Activated gamma-delta T cell (primary cell): ENCODE results near the gene G6PD.
A peak's percentile ranks its signal among the peaks of the same experiment; 100 is the strongest.
"Not testable (repeated sequence)": the region's sequence is repeated elsewhere in the genome, so short reads cannot be mapped to it uniquely, and the experiment has no call there.

Source experiments
- DNase-seq: peaks from one replicate; lab custom pipeline; 2025; lab: John Stamatoyannopoulos, UW

The G6PD gene

GRCh38 chrX:154515090-154515965 lies 31.3 kb downstream of the G6PD start:
- no peak for DNase-seq

- no peak for DNase-seq
These were observed 32.9 kb downstream of the G6PD start for GRCh38 chrX:154513716-154514115.

- DNase-seq: no peak
These were observed 33.6 kb downstream of the G6PD start for GRCh38 chrX:154512879-154513553.

- DNase-seq: no peak
These were observed 34.9 kb downstream of the G6PD start for GRCh38 chrX:154511761-154512160.

GRCh38 chrX:154509455-154509854 lies 37.2 kb downstream of the G6PD start:
- no peak for DNase-seq

- DNase-seq: no peak
These were observed 38.3 kb downstream of the G6PD start for GRCh38 chrX:154508384-154508745.

GRCh38 chrX:154507673-154508383 lies 38.8 kb downstream of the G6PD start:
- DNase-seq: no peak

GRCh38 chrX:154506483-154507332 lies 39.9 kb downstream of the G6PD start:
- DNase-seq: no peak

GRCh38 chrX:154505734-154506133 lies 40.9 kb downstream of the G6PD start:
- DNase-seq: no peak

GRCh38 chrX:154502989-154503388 lies 43.7 kb downstream of the G6PD start:
- no peak for DNase-seq

GRCh38 chrX:154502098-154502497 lies 44.5 kb downstream of the G6PD start:
- DNase-seq: no peak

GRCh38 chrX:154501423-154501822 lies 45.2 kb downstream of the G6PD start:
- not testable (repeated sequence) for DNase-seq

GRCh38 chrX:154496591-154497137 lies 50.0 kb downstream of the G6PD start:
- DNase-seq: not testable (repeated sequence)

- DNase-seq: no peak
These were observed 51.1 kb downstream of the G6PD start for GRCh38 chrX:154495472-154495922.

GRCh38 chrX:154494715-154495114 lies 51.9 kb downstream of the G6PD start:
- DNase-seq: no peak

GRCh38 chrX:154490414-154491083 lies 56.1 kb downstream of the G6PD start, which contains the start of gene SLC10A3:
Gene SLC10A3 (minus strand): TSS chrX:154490629. CDS start chrX:154488940, 1,689 bp downstream.
- DNase-seq: peak; percentile 90

- no peak for DNase-seq
These were observed 56.6 kb downstream of the G6PD start for GRCh38 chrX:154490021-154490413.

- DNase-seq: no peak
These were observed 57.5 kb downstream of the G6PD start for GRCh38 chrX:154489182-154489581.

- no peak for DNase-seq
These were observed 58.1 kb downstream of the G6PD start for GRCh38 chrX:154488336-154489075.
